Calu3 (cell line): ENCODE measurements around the gene LAMA5. TPM values are rescaled to one million over a fixed set of nuclear protein-coding genes. Genes with fewer than 3 reads are reported as not detected.
A peak's percentile ranks its signal among the peaks of the same experiment; 100 is the strongest.

Experiments used
- BruUV-seq: library from RNA; stranded (reverse); fragments of 400-500 nt; replicated peaks from 2 replicates; lab custom pipeline; 2021; lab: Mats Ljungman, UMichigan
- CTCF ChIA-PET: fragments of 300-600 bp; sonication (Branson Sonifier 250); formaldehyde crosslinking; loops from one replicate; lab custom pipeline; 2022; ENCODE audit warnings: antibody characterized with exemption; lab: Charles Lee
- DNase-seq: peaks from one replicate; pipeline ENCODE4 v3.0.0; 2022
- H3K27ac Mint-ChIP-seq: one replicate; pipeline ENCODE4 v1.8.0; 2022; ENCODE audit warnings: mixed read lengths; ENCODE audit not compliant: unreplicated experiment
- H3K27me3 Mint-ChIP-seq: one replicate; pipeline ENCODE4 v1.8.0; 2022; ENCODE audit warnings: mixed read lengths; ENCODE audit not compliant: unreplicated experiment
- H3K36me3 Mint-ChIP-seq: one replicate; pipeline ENCODE4 v1.8.0; 2022; ENCODE audit warnings: mild to moderate bottlenecking, moderate library complexity, mixed read lengths; ENCODE audit not compliant: insufficient read depth, unreplicated experiment
- H3K4me1 Mint-ChIP-seq: one replicate; pipeline ENCODE4 v1.8.0; 2022; ENCODE audit warnings: mild to moderate bottlenecking, low read depth, mixed read lengths; ENCODE audit not compliant: unreplicated experiment
- H3K4me3 Mint-ChIP-seq: one replicate; pipeline ENCODE4 v1.8.0; 2022; ENCODE audit warnings: mild to moderate bottlenecking, low read depth, moderate library complexity, mixed read lengths; ENCODE audit not compliant: unreplicated experiment
- H3K9me3 Mint-ChIP-seq: one replicate; pipeline ENCODE4 v1.8.0; 2022; ENCODE audit warnings: low read depth, mixed read lengths; ENCODE audit not compliant: unreplicated experiment
- CTCF ChIP-seq: fragments of 200-600 bp; IDR thresholded peaks from one replicate; pipeline ENCODE4 v1.8.0; 2022; ENCODE audit warnings: antibody characterized with exemption; ENCODE audit not compliant: unreplicated experiment
- intact Hi-C: fragments of 100-400 bp; cut with micrococcal nuclease; formaldehyde crosslinking; loops from one replicate; pipeline ENCODE4 v1.10.0; 2022; ENCODE audit not compliant: unreplicated experiment
- total RNA-seq: library from RNA; stranded (reverse); gene quantifications from 2 replicates; pipeline ENCODE4 v1.2.3, GENCODE V29; 2022

Gene LAMA5
- total RNA-seq, 1 experiment from 2014 or later, result 763 TPM

- Mint-ChIP-seq H3K27me3 (no peaks in the 10 kb centered on the region), H3K27ac (peak overlapping the region; percentile 31), H3K9me3 (no peaks in the 10 kb centered on the region), H3K4me3 (no peak overlapping the region), H3K4me1 (peaks cover 24% of the 10 kb centered on the region), H3K36me3 (peaks cover 93% of the 10 kb centered on the region)
- CTCF ChIA-PET, result interaction anchor here (0.6 kb wide), 1 partner anchor 476 kb away, joined by 5 read pairs; no protein-coding TSS in a partner anchor
- TF ChIP-seq CTCF, result no peak
- no TSS peak for BruUV-seq
- intact Hi-C loops, result loop anchor here (10.0 kb wide), 1 partner anchor 175 kb away; no protein-coding TSS in a partner anchor
- no peak for DNase-seq
Measured at GRCh38 chr20:62309947-62310756, 57.0 kb downstream of the LAMA5 start.

- peaks cover 93% of the 10 kb centered on the region for H3K36me3 Mint-ChIP-seq
- intact Hi-C loops, result loop anchor here (10.0 kb wide), 1 partner anchor 175 kb away; no protein-coding TSS in a partner anchor
Measured at GRCh38 chr20:62309198-62309944, 57.7 kb downstream of the LAMA5 start.

GRCh38 chr20:62308102-62308822 lies 58.9 kb downstream of the LAMA5 start:
- H3K4me3 Mint-ChIP-seq, result no peak overlapping the region
- H3K4me1 Mint-ChIP-seq, result peaks cover 38% of the 10 kb centered on the region
- intact Hi-C loops, result loop anchor here (10.0 kb wide), 1 partner anchor 177 kb away; no protein-coding TSS in a partner anchor
- H3K36me3 Mint-ChIP-seq, result peaks cover 93% of the 10 kb centered on the region
- CTCF ChIA-PET, result no interaction called here
- TF ChIP-seq CTCF, result no peak
- peak overlapping the region; percentile 50 for H3K27ac Mint-ChIP-seq
- no peaks in the 10 kb centered on the region for H3K27me3 Mint-ChIP-seq
- no peak for DNase-seq
- no peaks in the 10 kb centered on the region for H3K9me3 Mint-ChIP-seq
- BruUV-seq, result TSS peak; percentile 6

More at GRCh38 chr20:62309198-62309944, 57.7 kb downstream of the LAMA5 start:
- Mint-ChIP-seq H3K4me3 (no peak overlapping the region), H3K27me3 (no peaks in the 10 kb centered on the region), H3K9me3 (no peaks in the 10 kb centered on the region), H3K4me1 (peaks cover 32% of the 10 kb centered on the region), H3K27ac (peak overlapping the region; percentile 50)
- DNase-seq, result no peak
- no peak for TF ChIP-seq CTCF
- CTCF ChIA-PET, result no interaction called here
- BruUV-seq, result TSS peak; percentile 60
